AG09309 (cell line): Measurements from ENCODE around the gene FAM181A.

ENCODE experiments used
- DNase-seq: peaks from one replicate; pipeline ENCODE4 v3.0.0-alpha.2; 2010; ENCODE audit warnings: low read depth
- H3K4me3 ChIP-seq: 2 replicates; pipeline ENCODE4 v1.5.1; 2011; ENCODE audit warnings: mild to moderate bottlenecking, low read depth, low read length, moderate library complexity; ENCODE audit not compliant: control insufficient read depth
- TF ChIP-seq, protein P1 (sequence below): IDR thresholded peaks from 2 replicates; pipeline ENCODE4 v1.5.1; 2011; ENCODE audit warnings: mild to moderate bottlenecking, low read depth, low read length, inconsistent platforms; ENCODE audit not compliant: insufficient read depth, control insufficient read depth; ENCODE audit errors: missing control alignments

The FAM181A gene

DNA sequence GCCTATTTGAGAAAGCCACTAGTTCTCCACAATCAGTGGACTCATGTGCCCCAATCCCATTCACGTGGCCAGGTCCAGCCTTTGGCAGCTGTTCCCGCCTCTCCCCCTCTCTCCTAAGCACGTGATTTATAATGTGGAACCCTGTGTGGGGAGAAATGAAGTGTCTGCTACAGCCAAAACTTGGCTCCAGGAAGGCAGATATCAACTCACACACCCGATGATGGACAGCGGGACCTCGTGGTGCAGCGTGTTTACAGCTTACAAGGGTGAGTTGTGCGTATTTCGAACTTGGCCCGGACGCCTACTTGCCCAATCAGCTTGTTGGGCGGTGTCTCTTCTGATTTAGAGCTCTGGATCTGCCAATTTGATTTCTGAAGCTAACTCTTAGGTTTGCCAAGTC is 38.1 kb upstream of the FAM181A start:
- DNase-seq, result no peak
- no peak overlapping the region for H3K4me3 ChIP-seq
- TF ChIP-seq, protein P1, sequence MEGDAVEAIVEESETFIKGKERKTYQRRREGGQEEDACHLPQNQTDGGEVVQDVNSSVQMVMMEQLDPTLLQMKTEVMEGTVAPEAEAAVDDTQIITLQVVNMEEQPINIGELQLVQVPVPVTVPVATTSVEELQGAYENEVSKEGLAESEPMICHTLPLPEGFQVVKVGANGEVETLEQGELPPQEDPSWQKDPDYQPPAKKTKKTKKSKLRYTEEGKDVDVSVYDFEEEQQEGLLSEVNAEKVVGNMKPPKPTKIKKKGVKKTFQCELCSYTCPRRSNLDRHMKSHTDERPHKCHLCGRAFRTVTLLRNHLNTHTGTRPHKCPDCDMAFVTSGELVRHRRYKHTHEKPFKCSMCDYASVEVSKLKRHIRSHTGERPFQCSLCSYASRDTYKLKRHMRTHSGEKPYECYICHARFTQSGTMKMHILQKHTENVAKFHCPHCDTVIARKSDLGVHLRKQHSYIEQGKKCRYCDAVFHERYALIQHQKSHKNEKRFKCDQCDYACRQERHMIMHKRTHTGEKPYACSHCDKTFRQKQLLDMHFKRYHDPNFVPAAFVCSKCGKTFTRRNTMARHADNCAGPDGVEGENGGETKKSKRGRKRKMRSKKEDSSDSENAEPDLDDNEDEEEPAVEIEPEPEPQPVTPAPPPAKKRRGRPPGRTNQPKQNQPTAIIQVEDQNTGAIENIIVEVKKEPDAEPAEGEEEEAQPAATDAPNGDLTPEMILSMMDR, result no peak

GRCh38 chr14:93889739-93890483 is 37.2 kb upstream of the FAM181A start:
- H3K4me3 ChIP-seq, result no peak overlapping the region
- DNase-seq, result no peak
- TF ChIP-seq, protein P1, result no peak

DNA sequence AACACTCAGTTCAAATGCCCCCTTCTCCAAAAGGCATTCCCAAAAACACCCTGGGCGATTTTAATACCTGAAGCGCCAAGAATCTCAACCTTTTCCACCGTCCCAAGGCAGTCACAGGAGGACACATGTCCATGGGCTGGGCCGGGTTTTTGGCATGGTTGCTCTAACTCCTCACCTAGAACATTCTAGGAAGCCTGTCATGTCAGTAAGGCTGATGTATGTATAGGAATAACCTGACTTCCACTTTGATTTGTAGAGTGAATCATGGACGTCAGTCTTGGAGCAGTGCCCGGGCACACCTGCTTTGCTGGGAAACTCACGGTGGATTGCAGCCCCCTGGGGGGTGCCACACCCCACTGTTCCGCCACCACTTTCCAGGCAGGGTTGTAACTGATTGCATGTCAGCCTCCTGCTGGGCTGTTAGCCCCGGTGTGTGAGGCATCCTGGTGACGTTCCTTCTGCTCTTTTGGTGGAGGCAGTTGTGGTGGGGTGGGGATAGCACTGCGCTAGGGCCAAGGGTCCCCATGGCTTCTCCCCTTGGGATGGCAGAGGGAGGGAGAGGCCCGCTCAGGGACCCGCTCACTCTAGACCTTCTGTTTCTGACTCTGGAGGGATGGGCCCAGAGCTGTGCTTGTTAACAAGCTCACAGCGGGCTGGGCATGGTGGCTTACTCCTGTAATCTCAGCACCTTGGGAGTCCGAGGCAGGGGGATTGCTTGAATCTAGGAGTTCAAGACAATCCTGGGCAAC is 35.2 kb upstream of the FAM181A start:
- H3K4me3 ChIP-seq, result no peak overlapping the region
- TF ChIP-seq, protein P1, result no peak
- no peak for DNase-seq

DNA sequence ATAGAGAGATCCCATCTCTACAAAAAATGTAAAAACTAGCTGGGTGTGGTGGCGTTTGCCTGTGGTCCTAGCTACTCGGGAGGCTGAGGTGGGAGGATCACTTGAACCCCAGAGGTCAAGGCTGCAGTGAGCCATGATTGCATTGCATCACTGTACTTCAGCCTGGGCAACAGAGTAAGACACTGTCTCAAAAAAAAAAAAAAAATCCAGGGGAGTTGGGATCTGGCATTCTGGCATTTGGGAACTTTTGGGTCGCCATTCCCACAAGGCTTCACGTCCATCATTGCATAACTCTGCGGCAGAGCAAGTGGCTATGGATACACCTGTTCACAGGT is 34.7 kb upstream of the FAM181A start:
- no peak overlapping the region for H3K4me3 ChIP-seq
- TF ChIP-seq, protein P1, result no peak
- DNase-seq, result no peak

GRCh38 chr14:93892923-93893558 is 34.1 kb upstream of the FAM181A start:
- H3K4me3 ChIP-seq, result no peak overlapping the region
- TF ChIP-seq, protein P1, result peak; percentile 99
- no peak for DNase-seq

GRCh38 chr14:93893661-93894261 is 33.4 kb upstream of the FAM181A start:
- no peak for DNase-seq
- TF ChIP-seq, protein P1, result no peak
- no peak overlapping the region for H3K4me3 ChIP-seq
